Vagina (tissue), 2 donors: ENCODE measurements around the gene EVC.

Experiments used
- CTCF ChIP-seq, 3 experiments: fragments of 450-650 bp in 2 of 3; fragments of 200-600 bp in 1 of 3; sonication (generic) in 1 of 3; IDR thresholded peaks; one replicate each; pipeline ENCODE4 v1.5.1; 2017 to 2019; ENCODE audit warnings: antibody characterized with exemption in 3 of 3, mild to moderate bottlenecking in 2 of 3, moderate library complexity in 2 of 3
- POLR2A ChIP-seq, 2 donors: fragments of 450-650 bp; IDR thresholded peaks; one replicate each; pipeline ENCODE4 v1.6.1; 2017; ENCODE audit warnings: antibody characterized with exemption in 2 of 2, mild to moderate bottlenecking in 2 of 2, moderate library complexity in 2 of 2

GRCh38 chr4:5773271-5773555, 62.2 kb downstream of the EVC start:
- TF ChIP-seq CTCF (IDR thresholded peaks at IDR 0.05) (no peak), POLR2A (IDR thresholded peaks at IDR 0.05) (no peak)
